Loucy (cell line): ENCODE data around the gene TMEM108.

ENCODE experiments used
- H2AFZ ChIP-seq: fragments of 200-600 bp; sonication (generic); 2 replicates; pipeline ENCODE4 v1.6.0; 2016; ENCODE audit warnings: antibody characterized with exemption, mild to moderate bottlenecking, low read length, moderate library complexity
- H3F3A ChIP-seq: fragments of 200-600 bp; 2 replicates; pipeline ENCODE4 v1.6.0; 2016; ENCODE audit warnings: antibody characterized with exemption, low read depth, mild to moderate bottlenecking
- H3K27me3 ChIP-seq: fragments of 200-600 bp; sonication (generic); 2 replicates; pipeline ENCODE4 v1.6.1; 2014; ENCODE audit warnings: low read length, mild to moderate bottlenecking; ENCODE audit not compliant: insufficient read depth, poor library complexity, severe bottlenecking
- H3K36me3 ChIP-seq: fragments of 200-600 bp; sonication (generic); 2 replicates; pipeline ENCODE4 v1.6.1; 2016; ENCODE audit warnings: low read length; ENCODE audit not compliant: insufficient read depth
- H3K4me1 ChIP-seq: fragments of 200-600 bp; sonication (generic); 2 replicates; pipeline ENCODE4 v1.5.1; 2014; ENCODE audit warnings: low read length, mild to moderate bottlenecking; ENCODE audit not compliant: insufficient read depth, poor library complexity, severe bottlenecking
- H3K4me2 ChIP-seq: fragments of 200-600 bp; sonication (generic); 2 replicates; pipeline ENCODE4 v1.6.0; 2014; ENCODE audit warnings: antibody characterized with exemption, low read length, low read depth, mild to moderate bottlenecking; ENCODE audit not compliant: poor library complexity, severe bottlenecking
- H3K4me3 ChIP-seq: fragments of 200-600 bp; sonication (generic); 2 replicates; pipeline ENCODE4 v1.5.1; 2014; ENCODE audit warnings: low read length, mild to moderate bottlenecking, mixed read lengths; ENCODE audit not compliant: poor library complexity, severe bottlenecking
- H3K79me2 ChIP-seq: fragments of 200-600 bp; sonication (generic); 2 replicates; pipeline ENCODE4 v1.6.1; 2014; ENCODE audit warnings: low read length; ENCODE audit not compliant: insufficient read depth
- H3K9ac ChIP-seq: fragments of 200-600 bp; sonication (generic); 2 replicates; pipeline ENCODE4 v1.6.0; 2014; ENCODE audit warnings: mild to moderate bottlenecking, low read depth, low read length, moderate library complexity; ENCODE audit not compliant: poor library complexity, severe bottlenecking
- H3K9me2 ChIP-seq: fragments of 200-600 bp; sonication (generic); replicated peaks from 2 replicates; pipeline ENCODE4 v1.6.1; 2016; ENCODE audit warnings: low read depth, low read length, mixed read lengths
- H3K9me3 ChIP-seq: fragments of 200-600 bp; sonication (generic); 2 replicates; pipeline ENCODE4 v1.6.1; 2014; ENCODE audit warnings: mild to moderate bottlenecking, antibody characterized with exemption, low read length, low read depth; ENCODE audit not compliant: insufficient read depth
- H4K20me1 ChIP-seq: fragments of 200-600 bp; sonication (generic); 2 replicates; pipeline ENCODE4 v1.6.0; 2014; ENCODE audit warnings: antibody characterized with exemption, low read length, mild to moderate bottlenecking; ENCODE audit not compliant: insufficient read depth, poor library complexity, severe bottlenecking
- EZH2phosphoT487 ChIP-seq: fragments of 200-600 bp; IDR thresholded peaks from 2 replicates; pipeline ENCODE4 v1.6.1; 2018; ENCODE audit warnings: antibody characterized with exemption, mild to moderate bottlenecking, moderate library complexity, borderline replicate concordance
- TF ChIP-seq, protein P1 (sequence below): fragments of 200-600 bp; sonication (generic); conservative IDR thresholded peaks from 2 replicates; pipeline ENCODE4 v1.5.1; 2014; ENCODE audit warnings: mild to moderate bottlenecking, antibody characterized with exemption, low read length

TMEM108 gene

DNA sequence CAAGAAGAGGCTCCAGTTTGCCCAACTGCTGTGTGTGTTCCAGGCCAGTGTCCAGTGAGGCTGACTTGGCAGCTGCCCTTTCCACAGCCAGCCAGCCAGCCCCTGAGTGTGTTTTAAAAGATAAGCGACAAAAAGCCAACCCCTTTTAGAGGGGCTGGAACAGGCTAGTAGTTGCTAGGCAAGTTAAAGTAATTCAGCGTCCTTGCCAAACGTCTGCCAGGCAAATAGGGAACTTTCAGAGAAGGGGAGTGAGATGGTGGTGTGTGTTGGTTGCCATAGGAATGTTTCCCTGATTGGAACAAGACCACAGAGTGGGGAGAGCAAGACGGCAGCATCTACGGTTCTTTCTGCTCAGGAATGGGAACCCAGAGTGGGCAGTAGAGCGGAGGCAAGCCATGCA, 86.3 kb downstream of the TMEM108 start:
- no peaks in the 10 kb centered on the region for H3K9me3 ChIP-seq
- H3K4me3 ChIP-seq = no peak overlapping the region
- H4K20me1 ChIP-seq = no peaks in the 10 kb centered on the region
- H3K79me2 ChIP-seq = no peaks in the 10 kb centered on the region
- H3F3A ChIP-seq = no peaks in the 10 kb centered on the region
- no peak overlapping the region for H3K9ac ChIP-seq
- no peak for TF ChIP-seq EZH2phosphoT487
- TF ChIP-seq, protein P1, sequence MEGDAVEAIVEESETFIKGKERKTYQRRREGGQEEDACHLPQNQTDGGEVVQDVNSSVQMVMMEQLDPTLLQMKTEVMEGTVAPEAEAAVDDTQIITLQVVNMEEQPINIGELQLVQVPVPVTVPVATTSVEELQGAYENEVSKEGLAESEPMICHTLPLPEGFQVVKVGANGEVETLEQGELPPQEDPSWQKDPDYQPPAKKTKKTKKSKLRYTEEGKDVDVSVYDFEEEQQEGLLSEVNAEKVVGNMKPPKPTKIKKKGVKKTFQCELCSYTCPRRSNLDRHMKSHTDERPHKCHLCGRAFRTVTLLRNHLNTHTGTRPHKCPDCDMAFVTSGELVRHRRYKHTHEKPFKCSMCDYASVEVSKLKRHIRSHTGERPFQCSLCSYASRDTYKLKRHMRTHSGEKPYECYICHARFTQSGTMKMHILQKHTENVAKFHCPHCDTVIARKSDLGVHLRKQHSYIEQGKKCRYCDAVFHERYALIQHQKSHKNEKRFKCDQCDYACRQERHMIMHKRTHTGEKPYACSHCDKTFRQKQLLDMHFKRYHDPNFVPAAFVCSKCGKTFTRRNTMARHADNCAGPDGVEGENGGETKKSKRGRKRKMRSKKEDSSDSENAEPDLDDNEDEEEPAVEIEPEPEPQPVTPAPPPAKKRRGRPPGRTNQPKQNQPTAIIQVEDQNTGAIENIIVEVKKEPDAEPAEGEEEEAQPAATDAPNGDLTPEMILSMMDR = no peak
- H3K4me1 ChIP-seq = no peaks in the 10 kb centered on the region
- no peaks in the 10 kb centered on the region for H3K9me2 ChIP-seq
- H3K27me3 ChIP-seq = no peaks in the 10 kb centered on the region
- no peak overlapping the region for H3K4me2 ChIP-seq
- H3K36me3 ChIP-seq = no peaks in the 10 kb centered on the region
- no peak overlapping the region for H2AFZ ChIP-seq

DNA sequence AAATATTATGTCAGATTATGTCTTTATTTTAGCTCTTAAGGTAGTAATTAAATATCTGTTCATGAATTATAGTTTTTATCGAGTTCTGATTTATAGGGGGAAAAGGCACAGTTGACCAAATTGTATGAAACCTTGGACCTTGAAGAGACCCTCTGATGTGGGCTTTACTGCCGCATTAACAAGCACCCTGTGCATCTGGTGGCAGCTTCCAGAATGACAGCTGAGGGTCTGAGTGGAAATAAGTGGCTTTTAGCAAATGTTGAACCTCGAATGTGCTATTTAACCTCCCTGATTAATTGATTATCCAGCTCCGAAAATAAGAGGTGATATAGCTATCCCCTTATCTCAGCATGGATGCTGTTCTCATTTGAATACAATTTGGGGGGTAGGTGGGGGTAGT, 87.0 kb downstream of the TMEM108 start:
- H4K20me1 ChIP-seq = no peaks in the 10 kb centered on the region
- no peaks in the 10 kb centered on the region for H3K9me2 ChIP-seq
- TF ChIP-seq, protein P1 = no peak
- no peak for TF ChIP-seq EZH2phosphoT487
- H3K4me2 ChIP-seq = no peak overlapping the region
- H3K79me2 ChIP-seq = no peaks in the 10 kb centered on the region
- H3K36me3 ChIP-seq = no peaks in the 10 kb centered on the region
- H2AFZ ChIP-seq = no peak overlapping the region
- no peaks in the 10 kb centered on the region for H3K9me3 ChIP-seq
- no peak overlapping the region for H3K4me3 ChIP-seq
- H3K9ac ChIP-seq = no peak overlapping the region
- H3F3A ChIP-seq = no peaks in the 10 kb centered on the region
- no peaks in the 10 kb centered on the region for H3K4me1 ChIP-seq
- no peaks in the 10 kb centered on the region for H3K27me3 ChIP-seq

DNA sequence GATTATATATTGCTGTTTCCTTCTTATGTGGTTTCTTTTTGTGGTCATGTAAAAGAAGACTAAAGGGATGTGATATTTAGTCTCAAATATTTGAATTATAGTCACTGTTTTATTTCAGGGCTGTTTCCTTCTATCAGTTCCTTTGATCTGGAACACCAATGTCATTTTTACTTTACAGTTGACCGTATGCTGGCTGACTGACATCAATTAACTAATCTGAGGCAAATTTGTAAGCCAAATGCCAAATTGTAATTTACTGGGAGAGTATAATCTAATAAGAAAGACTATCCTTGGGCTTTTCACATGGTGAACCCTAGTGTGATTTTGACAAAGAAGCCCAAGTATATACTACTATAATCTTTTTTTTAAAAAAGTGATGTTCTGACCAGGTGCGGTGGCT, 87.6 kb downstream of the TMEM108 start:
- H3K36me3 ChIP-seq = no peaks in the 10 kb centered on the region

More for the DNA sequence above, 87.6 kb downstream of the TMEM108 start:
- no peak for TF ChIP-seq EZH2phosphoT487
- TF ChIP-seq, protein P1 = no peak
- no peaks in the 10 kb centered on the region for H3F3A ChIP-seq
- H3K9me3 ChIP-seq = no peaks in the 10 kb centered on the region
- no peaks in the 10 kb centered on the region for H3K4me1 ChIP-seq
- H3K27me3 ChIP-seq = no peaks in the 10 kb centered on the region
- no peak overlapping the region for H2AFZ ChIP-seq
- no peak overlapping the region for H3K4me3 ChIP-seq
- H3K4me2 ChIP-seq = no peak overlapping the region
- H4K20me1 ChIP-seq = no peaks in the 10 kb centered on the region
- H3K9me2 ChIP-seq = no peaks in the 10 kb centered on the region
- no peak overlapping the region for H3K9ac ChIP-seq
- H3K79me2 ChIP-seq = no peaks in the 10 kb centered on the region
